GM12872 (cell line): ENCODE results near the gene CDHR5.

Experiments
- CTCF ChIP-seq: IDR thresholded peaks from 3 replicates; pipeline ENCODE4 v1.5.1; 2011; ENCODE audit warnings: low read depth, mild to moderate bottlenecking, low read length, moderate library complexity; ENCODE audit not compliant: insufficient read depth

Gene CDHR5

GRCh38 chr11:639332-639955 lies 14.7 kb upstream of the CDHR5 start:
- no peak for TF ChIP-seq CTCF

GRCh38 chr11:638631-639331 lies 14.0 kb upstream of the CDHR5 start:
- no peak for TF ChIP-seq CTCF

- no peak for TF ChIP-seq CTCF
Measured at GRCh38 chr11:637593-638521, 13.1 kb upstream of the CDHR5 start.

- TF ChIP-seq CTCF = no peak
Measured at GRCh38 chr11:637333-637592, 12.5 kb upstream of the CDHR5 start.

- no peak for TF ChIP-seq CTCF
Measured at GRCh38 chr11:636511-637332, 12.0 kb upstream of the CDHR5 start, which contains the start of gene DRD4. Gene DRD4, plus strand, starts transcription at chr11:637269. Its CDS starts 36 bp downstream, at chr11:637305.

GRCh38 chr11:635945-636510 lies 11.3 kb upstream of the CDHR5 start:
- TF ChIP-seq CTCF = no peak

GRCh38 chr11:630871-631270 lies 6.1 kb upstream of the CDHR5 start:
- no peak for TF ChIP-seq CTCF
